HepG2 (cell line): ENCODE measurements around the gene PLK5. TPM values are rescaled to one million over a fixed set of nuclear protein-coding genes. Genes with fewer than 3 reads are reported as not detected.

ENCODE experiments used
- BHLHE40 ChIP-seq: IDR thresholded peaks from 2 replicates; pipeline ENCODE4 v1.6.1; 2011; ENCODE audit warnings: low read length, improper control_type of control experiment
- CAMTA2 ChIP-seq: sonication (generic); formaldehyde crosslinking; IDR thresholded peaks from 2 replicates; pipeline ENCODE4 v1.4.0; 2020; ENCODE audit warnings: mild to moderate bottlenecking, missing genetic modification reagents, borderline replicate concordance
- CHD2 ChIP-seq: IDR thresholded peaks from 2 replicates; pipeline ENCODE4 v1.6.1; 2011; ENCODE audit warnings: low read depth, low read length, improper control_type of control experiment
- KDM3A ChIP-seq: IDR thresholded peaks from 2 replicates; pipeline ENCODE4 v1.6.1; 2018; ENCODE audit warnings: low read depth, missing compliant biosample characterization
- MAZ ChIP-seq, 2 experiments: sonication (generic) in 1 of 2; formaldehyde crosslinking in 1 of 2; IDR thresholded peaks; 2 replicates each; pipeline versions ENCODE4 v1.5.0 to v1.6.1; 2012 to 2020; ENCODE audit warnings: low read depth in 2 of 2, mild to moderate bottlenecking in 2 of 2, borderline replicate concordance in 1 of 2, improper control_type of control experiment in 1 of 2, low read length in 1 of 2, missing genetic modification reagents in 1 of 2, moderate library complexity in 1 of 2
- MYC ChIP-seq: sonication (generic); formaldehyde crosslinking; IDR thresholded peaks from 2 replicates; pipeline ENCODE4 v1.9.0; 2021; ENCODE audit warnings: missing genetic modification reagents, borderline replicate concordance
- NR2C2 ChIP-seq: sonication (generic); formaldehyde crosslinking; IDR thresholded peaks from 2 replicates; pipeline ENCODE4 v1.4.0; 2020; ENCODE audit warnings: missing genetic modification reagents, mild to moderate bottlenecking, moderate library complexity, borderline replicate concordance
- POLR2A ChIP-seq, 2 experiments: IDR thresholded peaks; 2 replicates each; pipeline ENCODE4 v1.6.1; 2011; ENCODE audit warnings: low read depth in 2 of 2, low read length in 2 of 2, mild to moderate bottlenecking in 1 of 2, moderate library complexity in 1 of 2; ENCODE audit not compliant: insufficient read depth in 1 of 2
- ZNF160 ChIP-seq: sonication (generic); formaldehyde crosslinking; IDR thresholded peaks from 2 replicates; pipeline ENCODE4 v1.8.0; 2022; ENCODE audit warnings: mild to moderate bottlenecking, inconsistent platforms, missing genetic modification reagents
- ZNF430 ChIP-seq: sonication (generic); formaldehyde crosslinking; IDR thresholded peaks from 2 replicates; pipeline ENCODE4 v1.9.0; 2021; ENCODE audit warnings: mild to moderate bottlenecking, missing genetic modification reagents
- ZNF460 ChIP-seq: sonication (generic); formaldehyde crosslinking; IDR thresholded peaks from 2 replicates; pipeline ENCODE4 v1.5.1; 2020; ENCODE audit warnings: missing genetic modification reagents, mild to moderate bottlenecking, borderline replicate concordance
- ZNF713 ChIP-seq: sonication (generic); formaldehyde crosslinking; IDR thresholded peaks from 2 replicates; pipeline ENCODE4 v1.4.0; 2020; ENCODE audit warnings: mild to moderate bottlenecking, missing genetic modification reagents
- polyA plus RNA-seq, 8 experiments: library from polyadenylated mRNA; depleted of rRNA in 3 of 8; stranded (reverse) in 7 of 8; unstranded in 1 of 8; fragments of >200 nt; fragmentation: Illumina TruSeq in 4 of 8; extraction: Trizol in 4 of 8; gene quantifications; 2 replicates each; pipeline versions ENCODE4 v1.2.1 to v1.2.3, GENCODE V29; 2011 to 2016; ENCODE audit warnings: low read depth in 4 of 8, missing spikeins in 1 of 8, mixed read lengths in 1 of 8; ENCODE audit not compliant: insufficient read depth in 1 of 8
- total RNA-seq, 5 experiments: library from RNA; depleted of rRNA; stranded (reverse); fragments of >200 nt; fragmentation: Illumina TruSeq; extraction: Trizol; gene quantifications; 2 replicates each; pipeline ENCODE4 v1.2.3, GENCODE V29; 2016; ENCODE audit warnings: low read depth in 1 of 5
- TF ChIP-seq, protein P1 (sequence below): sonication (generic); formaldehyde crosslinking; IDR thresholded peaks from 2 replicates; pipeline ENCODE4 v1.5.1; 2020; ENCODE audit warnings: missing genetic modification reagents, mild to moderate bottlenecking, borderline replicate concordance
- TF ChIP-seq, protein P2 (sequence below): sonication (generic); formaldehyde crosslinking; IDR thresholded peaks from 2 replicates; pipeline ENCODE4 v1.8.1; 2023; ENCODE audit warnings: missing genetic modification reagents, mild to moderate bottlenecking, borderline replicate concordance
- TF ChIP-seq, protein P3 (sequence below): sonication (generic); IDR thresholded peaks from 2 replicates; pipeline ENCODE4 v1.6.1; 2016; ENCODE audit warnings: low read depth, borderline replicate concordance
- TF ChIP-seq, protein P4 (sequence below): sonication (generic); formaldehyde crosslinking; IDR thresholded peaks from 2 replicates; pipeline ENCODE4 v1.8.1; 2022; ENCODE audit warnings: low read depth, mild to moderate bottlenecking, missing genetic modification reagents
- TF ChIP-seq, protein P5 (sequence below): sonication (generic); formaldehyde crosslinking; IDR thresholded peaks from 2 replicates; pipeline ENCODE4 v1.5.1; 2020; ENCODE audit warnings: missing genetic modification reagents, mild to moderate bottlenecking, borderline replicate concordance
- TF ChIP-seq, protein P6 (sequence below): sonication (generic); formaldehyde crosslinking; IDR thresholded peaks from 2 replicates; pipeline ENCODE4 v1.4.0; 2020; ENCODE audit warnings: missing genetic modification reagents

The PLK5 gene
- total and polyA plus RNA-seq, 2 of the 13 experiments (the other 11 are each of a cell fraction or from before 2014, with no cell fraction given): not detected

DNA sequence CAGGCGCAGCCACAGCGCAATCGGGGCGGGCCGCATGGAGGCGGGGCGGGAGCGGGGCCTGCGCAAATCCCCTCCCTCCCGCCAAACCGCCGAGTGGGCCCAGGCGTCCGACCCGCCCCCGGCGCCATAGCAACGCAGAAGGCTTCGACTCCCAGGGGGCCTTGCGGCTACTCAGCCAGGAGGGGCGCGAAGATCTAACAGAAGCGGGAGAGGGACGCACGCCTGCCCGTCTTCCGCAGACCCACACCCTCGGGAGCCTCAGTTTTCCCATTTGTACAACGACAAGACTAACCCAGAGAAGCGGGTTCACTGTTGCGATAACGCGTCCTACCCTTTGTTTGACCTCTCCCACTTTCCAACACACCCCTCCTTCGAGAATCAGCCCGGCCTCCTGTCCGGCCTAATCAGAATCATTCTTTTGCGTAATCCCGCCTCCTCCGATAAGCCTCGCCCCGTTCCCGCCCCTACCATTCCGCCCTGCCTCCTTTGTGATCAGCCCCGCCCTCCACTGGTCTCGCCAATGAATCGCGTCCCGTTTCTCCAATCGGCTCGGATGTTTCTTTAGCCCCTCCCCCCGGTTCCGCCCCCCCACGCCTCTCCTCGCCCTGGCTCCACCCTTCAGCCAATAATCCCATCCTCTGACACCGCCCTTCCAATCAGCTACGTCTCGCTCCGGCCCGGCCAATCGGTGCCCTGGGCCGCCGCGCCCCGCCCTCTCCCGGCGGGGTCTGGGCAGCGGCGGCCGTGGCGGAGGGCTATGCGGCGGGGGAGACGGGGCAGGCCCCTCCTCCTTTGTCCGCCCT, 33.4 kb upstream of the PLK5 start, which contains the start of gene PCSK4 (continued):
- TF ChIP-seq, protein P1, sequence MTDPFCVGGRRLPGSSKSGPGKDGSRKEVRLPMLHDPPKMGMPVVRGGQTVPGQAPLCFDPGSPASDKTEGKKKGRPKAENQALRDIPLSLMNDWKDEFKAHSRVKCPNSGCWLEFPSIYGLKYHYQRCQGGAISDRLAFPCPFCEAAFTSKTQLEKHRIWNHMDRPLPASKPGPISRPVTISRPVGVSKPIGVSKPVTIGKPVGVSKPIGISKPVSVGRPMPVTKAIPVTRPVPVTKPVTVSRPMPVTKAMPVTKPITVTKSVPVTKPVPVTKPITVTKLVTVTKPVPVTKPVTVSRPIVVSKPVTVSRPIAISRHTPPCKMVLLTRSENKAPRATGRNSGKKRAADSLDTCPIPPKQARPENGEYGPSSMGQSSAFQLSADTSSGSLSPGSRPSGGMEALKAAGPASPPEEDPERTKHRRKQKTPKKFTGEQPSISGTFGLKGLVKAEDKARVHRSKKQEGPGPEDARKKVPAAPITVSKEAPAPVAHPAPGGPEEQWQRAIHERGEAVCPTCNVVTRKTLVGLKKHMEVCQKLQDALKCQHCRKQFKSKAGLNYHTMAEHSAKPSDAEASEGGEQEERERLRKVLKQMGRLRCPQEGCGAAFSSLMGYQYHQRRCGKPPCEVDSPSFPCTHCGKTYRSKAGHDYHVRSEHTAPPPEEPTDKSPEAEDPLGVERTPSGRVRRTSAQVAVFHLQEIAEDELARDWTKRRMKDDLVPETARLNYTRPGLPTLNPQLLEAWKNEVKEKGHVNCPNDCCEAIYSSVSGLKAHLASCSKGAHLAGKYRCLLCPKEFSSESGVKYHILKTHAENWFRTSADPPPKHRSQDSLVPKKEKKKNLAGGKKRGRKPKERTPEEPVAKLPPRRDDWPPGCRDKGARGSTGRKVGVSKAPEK (CRISPR knock-in tag): no peak
- TF ChIP-seq ZNF460 (CRISPR knock-in tag) (no peak), MAZ (IDR thresholded peaks at IDR 0.05; ENCODE audit: borderline replicate concordance, low read depth, low read length) (peak; percentile 72), MAZ (CRISPR knock-in tag; IDR thresholded peaks at IDR 0.05; ENCODE audit: low read depth) (peak; percentile 50; the same call in 1 of the 2 replicates), CAMTA2 (CRISPR knock-in tag) (no peak), ZNF713 (CRISPR knock-in tag) (no peak), ZNF430 (CRISPR knock-in tag) (0 out of 2 replicates have a peak, but pooled peaks have one; percentile 59), BHLHE40 (peak; percentile 42; the same call in 1 of the 2 replicates), MYC (CRISPR knock-in tag) (peak; percentile 55; the same call in 1 of the 2 replicates), POLR2A (IDR thresholded peaks at IDR 0.05; ENCODE audit: insufficient read depth in 1 of 2, low read depth in 2 of 2, low read length in 2 of 2) (no peak), NR2C2 (CRISPR knock-in tag) (peak; percentile 41; the same call in 1 of the 2 replicates), CHD2 (no peak), ZNF160 (CRISPR knock-in tag) (no peak), KDM3A (CRISPR knock-in tag) (no peak)
- TF ChIP-seq, protein P2, sequence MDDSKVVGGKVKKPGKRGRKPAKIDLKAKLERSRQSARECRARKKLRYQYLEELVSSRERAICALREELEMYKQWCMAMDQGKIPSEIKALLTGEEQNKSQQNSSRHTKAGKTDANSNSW: no peak
- TF ChIP-seq, protein P3, sequence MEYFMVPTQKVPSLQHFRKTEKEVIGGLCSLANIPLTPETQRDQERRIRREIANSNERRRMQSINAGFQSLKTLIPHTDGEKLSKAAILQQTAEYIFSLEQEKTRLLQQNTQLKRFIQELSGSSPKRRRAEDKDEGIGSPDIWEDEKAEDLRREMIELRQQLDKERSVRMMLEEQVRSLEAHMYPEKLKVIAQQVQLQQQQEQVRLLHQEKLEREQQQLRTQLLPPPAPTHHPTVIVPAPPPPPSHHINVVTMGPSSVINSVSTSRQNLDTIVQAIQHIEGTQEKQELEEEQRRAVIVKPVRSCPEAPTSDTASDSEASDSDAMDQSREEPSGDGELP: no peak; the same call in 1 of the 2 replicates
- TF ChIP-seq, protein P4, sequence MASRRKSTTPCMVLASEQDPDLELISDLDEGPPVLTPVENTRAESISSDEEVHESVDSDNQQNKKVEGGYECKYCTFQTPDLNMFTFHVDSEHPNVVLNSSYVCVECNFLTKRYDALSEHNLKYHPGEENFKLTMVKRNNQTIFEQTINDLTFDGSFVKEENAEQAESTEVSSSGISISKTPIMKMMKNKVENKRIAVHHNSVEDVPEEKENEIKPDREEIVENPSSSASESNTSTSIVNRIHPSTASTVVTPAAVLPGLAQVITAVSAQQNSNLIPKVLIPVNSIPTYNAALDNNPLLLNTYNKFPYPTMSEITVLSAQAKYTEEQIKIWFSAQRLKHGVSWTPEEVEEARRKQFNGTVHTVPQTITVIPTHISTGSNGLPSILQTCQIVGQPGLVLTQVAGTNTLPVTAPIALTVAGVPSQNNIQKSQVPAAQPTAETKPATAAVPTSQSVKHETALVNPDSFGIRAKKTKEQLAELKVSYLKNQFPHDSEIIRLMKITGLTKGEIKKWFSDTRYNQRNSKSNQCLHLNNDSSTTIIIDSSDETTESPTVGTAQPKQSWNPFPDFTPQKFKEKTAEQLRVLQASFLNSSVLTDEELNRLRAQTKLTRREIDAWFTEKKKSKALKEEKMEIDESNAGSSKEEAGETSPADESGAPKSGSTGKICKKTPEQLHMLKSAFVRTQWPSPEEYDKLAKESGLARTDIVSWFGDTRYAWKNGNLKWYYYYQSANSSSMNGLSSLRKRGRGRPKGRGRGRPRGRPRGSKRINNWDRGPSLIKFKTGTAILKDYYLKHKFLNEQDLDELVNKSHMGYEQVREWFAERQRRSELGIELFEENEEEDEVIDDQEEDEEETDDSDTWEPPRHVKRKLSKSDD (CRISPR knock-in tag): peak; percentile 58; the same call in 1 of the 2 replicates
- TF ChIP-seq, protein P5, sequence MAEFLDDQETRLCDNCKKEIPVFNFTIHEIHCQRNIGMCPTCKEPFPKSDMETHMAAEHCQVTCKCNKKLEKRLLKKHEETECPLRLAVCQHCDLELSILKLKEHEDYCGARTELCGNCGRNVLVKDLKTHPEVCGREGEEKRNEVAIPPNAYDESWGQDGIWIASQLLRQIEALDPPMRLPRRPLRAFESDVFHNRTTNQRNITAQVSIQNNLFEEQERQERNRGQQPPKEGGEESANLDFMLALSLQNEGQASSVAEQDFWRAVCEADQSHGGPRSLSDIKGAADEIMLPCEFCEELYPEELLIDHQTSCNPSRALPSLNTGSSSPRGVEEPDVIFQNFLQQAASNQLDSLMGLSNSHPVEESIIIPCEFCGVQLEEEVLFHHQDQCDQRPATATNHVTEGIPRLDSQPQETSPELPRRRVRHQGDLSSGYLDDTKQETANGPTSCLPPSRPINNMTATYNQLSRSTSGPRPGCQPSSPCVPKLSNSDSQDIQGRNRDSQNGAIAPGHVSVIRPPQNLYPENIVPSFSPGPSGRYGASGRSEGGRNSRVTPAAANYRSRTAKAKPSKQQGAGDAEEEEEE (CRISPR knock-in tag): peak; percentile 23; the same call in 1 of the 2 replicates
- TF ChIP-seq, protein P6, sequence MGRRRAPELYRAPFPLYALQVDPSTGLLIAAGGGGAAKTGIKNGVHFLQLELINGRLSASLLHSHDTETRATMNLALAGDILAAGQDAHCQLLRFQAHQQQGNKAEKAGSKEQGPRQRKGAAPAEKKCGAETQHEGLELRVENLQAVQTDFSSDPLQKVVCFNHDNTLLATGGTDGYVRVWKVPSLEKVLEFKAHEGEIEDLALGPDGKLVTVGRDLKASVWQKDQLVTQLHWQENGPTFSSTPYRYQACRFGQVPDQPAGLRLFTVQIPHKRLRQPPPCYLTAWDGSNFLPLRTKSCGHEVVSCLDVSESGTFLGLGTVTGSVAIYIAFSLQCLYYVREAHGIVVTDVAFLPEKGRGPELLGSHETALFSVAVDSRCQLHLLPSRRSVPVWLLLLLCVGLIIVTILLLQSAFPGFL (CRISPR knock-in tag): no peak
